PC-3 (cell line): ENCODE data around the gene PADI1.

Experiments used
- EZH2phosphoT487 ChIP-seq: fragments of 300-600 bp; sonication (generic); IDR thresholded peaks from 2 replicates; pipeline ENCODE4 v1.6.1; 2018; ENCODE audit warnings: mild to moderate bottlenecking, antibody characterized with exemption, low read length, borderline replicate concordance
- TF ChIP-seq, protein P1 (sequence below): fragments of 300-600 bp; sonication (generic); conservative IDR thresholded peaks from 2 replicates; pipeline ENCODE4 v1.5.1; 2017; ENCODE audit warnings: antibody characterized with exemption, low read depth, mild to moderate bottlenecking, low read length

DNA sequence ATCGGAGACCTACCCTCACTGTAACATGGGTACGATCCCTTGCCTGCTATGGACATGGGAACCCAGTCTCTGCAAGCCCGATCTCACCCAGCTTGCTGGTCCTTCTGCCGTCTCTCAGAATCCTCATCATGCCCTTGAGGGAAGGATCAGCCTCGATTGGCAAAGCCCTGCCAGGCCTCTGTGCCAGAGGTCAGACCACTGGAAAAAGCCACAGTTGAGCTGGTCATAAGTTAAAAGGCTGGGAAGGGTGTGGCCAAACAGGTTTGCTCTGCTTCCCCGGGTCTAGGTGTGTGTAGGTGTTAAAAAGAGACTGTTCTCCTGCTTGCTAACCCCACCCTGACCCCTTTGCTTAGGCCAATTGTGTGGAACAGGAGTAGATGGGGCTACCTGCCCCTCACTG, 24.5 kb downstream of the PADI1 start:
- TF ChIP-seq, protein P1, sequence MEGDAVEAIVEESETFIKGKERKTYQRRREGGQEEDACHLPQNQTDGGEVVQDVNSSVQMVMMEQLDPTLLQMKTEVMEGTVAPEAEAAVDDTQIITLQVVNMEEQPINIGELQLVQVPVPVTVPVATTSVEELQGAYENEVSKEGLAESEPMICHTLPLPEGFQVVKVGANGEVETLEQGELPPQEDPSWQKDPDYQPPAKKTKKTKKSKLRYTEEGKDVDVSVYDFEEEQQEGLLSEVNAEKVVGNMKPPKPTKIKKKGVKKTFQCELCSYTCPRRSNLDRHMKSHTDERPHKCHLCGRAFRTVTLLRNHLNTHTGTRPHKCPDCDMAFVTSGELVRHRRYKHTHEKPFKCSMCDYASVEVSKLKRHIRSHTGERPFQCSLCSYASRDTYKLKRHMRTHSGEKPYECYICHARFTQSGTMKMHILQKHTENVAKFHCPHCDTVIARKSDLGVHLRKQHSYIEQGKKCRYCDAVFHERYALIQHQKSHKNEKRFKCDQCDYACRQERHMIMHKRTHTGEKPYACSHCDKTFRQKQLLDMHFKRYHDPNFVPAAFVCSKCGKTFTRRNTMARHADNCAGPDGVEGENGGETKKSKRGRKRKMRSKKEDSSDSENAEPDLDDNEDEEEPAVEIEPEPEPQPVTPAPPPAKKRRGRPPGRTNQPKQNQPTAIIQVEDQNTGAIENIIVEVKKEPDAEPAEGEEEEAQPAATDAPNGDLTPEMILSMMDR: no peak
- TF ChIP-seq EZH2phosphoT487: no peak
